ENCODE data around the gene AGPAT4.

GRCh38 chr6:161316531-161316930, 42.7 kb upstream of the AGPAT4 start:
- no peak for TF ChIP-seq CTCF (IDR thresholded peaks at IDR 0.05)
- TF ChIP-seq EP300 (IDR thresholded peaks at IDR 0.05), result no peak
- TF ChIP-seq POLR2A (IDR thresholded peaks at IDR 0.05), result no peak
